Measurements from ENCODE around the gene GOLGA6B.
"Not testable (repeated sequence)": the region's sequence is repeated elsewhere in the genome, so short reads cannot be mapped to it uniquely, and the experiment has no call there.

GRCh38 chr15:72663931-72664330 lies 9.4 kb downstream of the GOLGA6B start:
- not testable (repeated sequence) for TF ChIP-seq CTCF (IDR thresholded peaks at IDR 0.05); POLR2A (IDR thresholded peaks at IDR 0.05); POLR2AphosphoS5 (IDR thresholded peaks at IDR 0.05); EP300 (IDR thresholded peaks at IDR 0.05; ENCODE audit: low read depth)
